GM19025 (cell line): ENCODE data around the gene TRAF3.
"Not testable (repeated sequence)": the region's sequence is repeated elsewhere in the genome, so short reads cannot be mapped to it uniquely, and the experiment has no call there.

Experiments used
- ATAC-seq: cut with Tn5 transposase; IDR thresholded peaks from one replicate; pipeline ENCODE4 v1.9.1; 2021; ENCODE audit warnings: mild to moderate bottlenecking, low read depth, moderate library complexity; ENCODE audit not compliant: unreplicated experiment

The TRAF3 gene

DNA sequence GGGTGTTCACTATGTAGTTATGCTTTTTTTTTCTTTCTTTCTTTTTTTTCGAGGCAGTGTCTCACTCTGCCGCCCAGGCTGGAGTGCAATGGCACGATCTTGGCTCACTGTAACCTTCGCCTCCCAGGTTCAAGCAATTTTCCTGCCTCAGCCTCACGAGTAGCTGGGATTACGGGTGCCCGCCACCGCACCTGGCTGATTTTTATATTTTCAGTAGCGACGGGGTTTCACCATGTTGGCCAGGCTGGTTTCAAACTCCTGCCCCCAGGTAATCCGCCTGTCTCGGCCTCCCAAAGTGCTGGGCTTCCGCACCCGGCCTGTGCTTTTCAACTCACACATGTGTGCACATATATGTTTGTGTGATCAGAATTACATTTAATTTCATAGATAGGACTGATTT, 106.3 kb downstream of the TRAF3 start:
- no peak for ATAC-seq

DNA sequence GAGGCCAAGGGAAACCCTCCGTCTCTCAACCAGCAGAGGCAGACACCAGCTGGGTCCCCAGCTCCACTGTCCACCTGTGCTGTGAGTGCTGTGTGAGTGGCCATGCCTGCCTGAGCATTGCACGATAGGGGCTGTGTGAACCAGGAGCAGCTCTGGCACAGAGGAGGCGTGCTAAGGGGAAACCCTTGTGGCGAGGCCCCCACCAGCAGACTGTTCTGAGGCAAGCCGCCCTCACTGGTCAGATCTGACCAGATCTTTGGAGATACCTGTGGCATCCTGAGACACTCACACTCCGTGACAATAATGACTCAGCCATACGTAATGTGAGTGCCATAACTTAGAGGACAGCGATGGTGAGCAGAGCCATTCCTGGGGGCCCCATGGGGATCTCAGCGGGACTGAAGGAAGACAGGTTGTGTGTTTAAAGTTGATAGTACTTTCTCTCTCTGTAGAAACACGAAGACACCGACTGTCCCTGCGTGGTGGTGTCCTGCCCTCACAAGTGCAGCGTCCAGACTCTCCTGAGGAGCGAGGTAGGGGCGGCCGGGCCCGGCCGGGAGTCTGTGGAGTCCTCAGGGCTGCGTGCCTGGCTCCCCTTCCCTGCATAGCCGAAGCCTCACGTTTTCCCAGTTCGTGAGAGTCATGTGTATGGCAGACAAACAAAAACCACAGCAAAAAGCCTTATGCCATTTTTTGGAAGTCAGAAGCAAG, 108.6 kb downstream of the TRAF3 start:
- ATAC-seq: no peak

DNA sequence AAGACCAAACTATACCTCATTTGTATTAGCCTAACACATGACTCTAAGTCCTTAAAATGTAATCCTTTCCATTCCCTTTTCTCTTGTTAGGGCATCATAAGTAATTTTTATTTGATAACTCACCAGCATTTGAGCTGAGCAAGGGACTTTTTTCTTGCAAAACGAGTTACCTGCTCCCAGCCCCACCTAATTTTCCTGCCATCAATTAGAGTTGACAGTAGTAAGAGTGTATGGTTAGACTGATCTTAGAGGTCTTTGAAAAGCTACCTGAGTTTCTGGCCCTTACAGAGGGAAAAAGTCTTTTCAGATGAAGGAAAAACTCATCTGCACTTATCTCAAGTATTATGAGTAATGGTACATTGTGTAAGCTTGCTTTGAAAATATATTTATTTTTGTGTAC, 111.5 kb downstream of the TRAF3 start:
- no peak for ATAC-seq

DNA sequence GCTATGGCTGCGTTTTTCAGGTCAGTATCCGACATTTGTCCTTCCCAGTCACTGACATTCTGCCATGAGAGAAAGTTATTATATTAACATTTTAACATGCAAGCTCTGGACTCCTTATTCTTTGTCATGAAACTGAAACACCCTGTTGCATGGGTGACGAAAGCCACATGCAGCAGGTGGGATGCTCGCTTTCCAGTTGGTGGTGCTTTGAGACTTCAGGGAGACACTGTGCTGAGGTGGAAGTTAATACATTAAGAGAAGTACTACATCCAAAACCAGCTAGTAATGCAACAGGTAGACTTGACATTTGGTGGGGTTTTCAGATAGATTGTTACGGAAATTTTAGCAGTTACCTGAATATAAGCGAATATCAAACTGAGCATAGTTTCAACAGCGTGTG, 112.4 kb downstream of the TRAF3 start:
- no peak for ATAC-seq

DNA sequence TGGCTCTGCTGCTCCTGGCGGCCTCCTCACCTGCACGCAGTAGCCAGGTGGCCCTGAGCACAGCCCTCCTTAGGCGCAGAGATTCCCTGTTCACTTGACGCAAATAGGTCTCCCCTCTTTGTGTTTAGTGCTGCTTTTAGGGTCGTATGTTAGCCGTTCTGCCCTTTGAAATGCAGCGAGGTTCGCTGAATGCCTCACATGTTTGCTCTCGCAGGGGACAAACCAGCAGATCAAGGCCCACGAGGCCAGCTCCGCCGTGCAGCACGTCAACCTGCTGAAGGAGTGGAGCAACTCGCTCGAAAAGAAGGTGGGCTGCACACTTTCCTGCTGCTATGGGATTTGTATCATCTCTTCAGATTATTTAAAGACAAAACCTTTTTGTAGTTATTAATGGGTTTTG, 113.9 kb downstream of the TRAF3 start:
- no peak for ATAC-seq

DNA sequence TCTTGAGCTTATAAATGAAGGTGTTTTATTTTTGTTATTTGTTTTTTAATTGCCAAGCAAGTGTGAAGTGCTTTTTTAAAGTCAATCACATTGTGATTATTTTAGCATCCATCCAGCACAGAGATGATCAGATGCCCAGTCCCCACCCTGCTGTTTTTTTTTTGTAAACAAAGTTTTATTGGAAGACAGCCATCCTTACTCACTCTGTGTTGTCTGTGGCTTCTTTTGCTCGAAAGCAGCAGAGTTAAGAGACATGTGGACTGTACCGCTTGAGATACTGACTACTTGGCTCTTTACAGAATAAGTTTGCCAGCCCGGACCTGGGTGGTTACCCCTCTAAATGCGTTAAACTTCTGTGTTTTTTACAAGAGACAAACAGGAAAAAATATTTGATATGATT, 114.3 kb downstream of the TRAF3 start:
- no peak for ATAC-seq

DNA sequence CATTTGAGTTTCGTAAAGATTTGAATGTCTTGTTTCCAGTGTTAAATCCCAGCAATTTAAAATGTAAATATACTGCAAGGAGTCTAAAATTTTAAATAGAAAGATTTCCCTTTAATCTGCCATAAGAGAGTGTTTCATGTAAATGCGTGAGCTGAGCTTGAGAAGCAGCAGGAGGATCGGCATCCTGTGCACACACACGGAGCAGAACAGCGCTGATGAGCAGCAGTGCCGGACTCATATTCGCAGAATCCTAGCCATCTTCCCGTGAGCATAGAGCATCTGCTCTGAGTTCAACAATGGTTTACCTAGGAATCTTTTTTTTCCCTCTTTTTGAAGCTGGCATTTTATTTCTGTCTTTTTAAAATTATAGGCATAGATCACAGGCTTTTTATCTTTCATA, 115.4 kb downstream of the TRAF3 start:
- ATAC-seq: no peak

DNA sequence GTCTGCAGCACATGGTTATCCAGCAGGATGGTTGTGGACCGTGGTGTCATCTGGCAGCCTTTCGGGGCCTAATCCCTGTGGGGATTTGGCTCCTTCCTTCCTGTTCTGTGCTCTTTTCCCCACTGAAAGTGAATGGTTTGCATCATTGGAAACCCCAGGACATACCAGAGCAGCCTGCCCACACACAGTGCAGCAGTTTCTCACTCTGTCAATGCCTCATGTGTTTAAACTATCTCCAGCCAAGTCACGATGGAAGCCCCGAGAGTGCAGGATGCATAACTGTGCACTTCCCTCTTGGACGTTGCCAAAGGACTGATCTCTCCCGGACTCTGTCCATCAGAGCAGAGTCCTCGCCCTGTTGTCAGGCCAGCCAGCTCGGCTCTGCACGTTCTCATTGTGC, 116.2 kb downstream of the TRAF3 start:
- ATAC-seq: no peak

DNA sequence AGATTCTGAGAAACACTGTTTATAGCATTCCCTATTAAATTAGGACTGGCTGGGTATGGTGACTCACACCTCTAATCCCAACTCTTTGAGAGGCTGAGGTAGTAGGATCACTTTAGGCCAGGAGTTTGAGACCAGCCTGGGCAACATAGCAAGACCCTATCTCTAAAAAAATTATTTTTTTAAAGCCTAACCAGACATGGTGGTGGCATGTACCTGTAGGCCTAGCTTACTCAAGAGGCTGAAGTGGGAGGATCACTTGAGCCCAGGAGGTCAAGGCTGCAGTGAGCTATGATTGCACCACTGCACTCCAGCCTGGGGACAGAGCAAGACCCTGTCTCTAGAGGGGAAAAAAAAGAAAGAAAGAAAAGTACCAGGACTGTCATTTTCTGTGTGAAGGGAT, 119.5 kb downstream of the TRAF3 start:
- not testable (repeated sequence) for ATAC-seq

DNA sequence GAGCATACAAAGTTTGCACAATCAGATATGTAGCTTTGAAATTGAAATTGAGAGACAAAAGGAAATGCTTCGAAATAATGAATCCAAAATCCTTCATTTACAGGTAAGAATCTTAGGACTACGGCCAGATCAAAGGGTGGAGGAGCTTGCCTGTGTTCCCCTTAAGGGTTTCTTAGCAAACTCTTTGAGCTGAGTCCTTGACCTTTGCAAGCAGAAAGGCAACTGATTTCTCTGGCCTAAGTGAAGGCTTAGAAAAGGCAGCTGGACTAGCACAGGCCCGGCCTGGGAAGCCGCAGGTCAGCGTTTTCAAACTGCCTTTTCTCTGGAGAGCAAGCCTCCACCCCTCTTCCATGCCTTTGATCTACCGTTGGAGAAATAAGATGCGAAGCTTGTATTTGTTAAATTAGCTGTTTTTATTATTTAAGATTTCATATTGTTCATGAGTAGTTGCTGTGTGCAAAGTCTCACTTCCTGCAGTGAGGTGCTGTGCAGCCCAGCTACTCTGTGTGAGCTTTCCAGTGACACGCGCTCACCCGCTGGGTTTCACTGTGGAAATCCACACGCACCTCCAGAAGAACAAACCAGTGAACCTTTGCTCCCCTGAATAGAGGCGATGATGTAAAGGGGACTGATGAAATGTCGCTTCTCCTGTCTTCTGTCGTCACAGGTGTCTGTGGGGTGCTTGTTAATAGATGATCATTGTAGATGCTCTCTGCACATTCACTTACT, 120.2 kb downstream of the TRAF3 start:
- ATAC-seq: no peak

DNA sequence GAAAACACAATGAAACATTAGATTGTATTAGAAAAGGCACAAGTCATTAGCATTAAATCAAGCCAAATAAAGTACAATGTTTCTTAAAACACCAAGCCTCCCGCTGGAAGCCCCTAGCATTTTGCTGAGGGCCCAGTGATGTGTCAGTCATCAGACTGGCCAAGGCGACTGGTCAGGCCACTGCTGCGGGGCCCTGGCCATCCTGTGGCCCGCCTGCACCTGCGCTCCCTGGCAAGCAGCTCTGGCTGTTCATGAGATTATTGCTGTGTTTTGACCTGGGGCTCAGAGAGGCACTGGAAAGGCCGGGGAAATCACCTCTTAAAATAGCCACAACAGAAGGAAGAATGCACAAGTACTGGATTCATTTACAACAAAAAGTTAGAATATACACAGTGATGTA, 121.0 kb downstream of the TRAF3 start:
- no peak for ATAC-seq

DNA sequence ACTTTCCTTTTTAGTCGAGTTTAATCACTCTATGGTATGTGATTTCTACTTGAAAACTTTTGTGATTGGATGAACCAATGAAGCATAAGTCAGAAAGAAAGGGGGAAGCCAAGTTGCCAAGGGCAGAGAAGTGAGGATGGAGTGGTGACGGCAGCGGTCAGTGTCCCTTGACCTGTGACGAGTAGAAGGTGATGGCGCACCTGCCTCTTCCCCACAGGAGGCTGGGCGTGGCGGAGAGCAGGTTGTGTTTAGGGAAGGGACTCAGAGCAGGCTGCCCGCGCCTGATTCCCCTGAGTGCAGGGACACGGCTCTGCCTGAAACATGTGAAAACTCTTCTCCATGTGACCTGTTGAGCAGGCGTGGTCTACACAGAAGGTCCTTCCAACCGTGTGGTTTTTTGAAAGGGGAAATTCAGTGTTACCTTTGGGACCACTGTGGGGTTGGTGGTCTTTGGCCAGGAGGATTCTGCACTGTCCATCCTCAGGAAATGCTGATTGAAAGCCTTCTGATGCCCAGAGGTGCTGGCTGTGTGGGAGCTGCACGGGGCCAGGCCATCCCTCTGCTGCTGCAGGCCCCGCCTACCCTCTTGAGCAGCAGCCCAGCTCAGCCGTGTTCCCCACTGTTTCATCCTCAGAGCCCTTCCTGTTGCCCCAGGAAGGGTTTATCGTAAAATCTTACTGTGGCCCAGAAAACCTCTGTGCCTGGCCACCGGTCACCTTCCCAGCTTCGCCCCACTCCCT, 121.7 kb downstream of the TRAF3 start:
- no peak for ATAC-seq

DNA sequence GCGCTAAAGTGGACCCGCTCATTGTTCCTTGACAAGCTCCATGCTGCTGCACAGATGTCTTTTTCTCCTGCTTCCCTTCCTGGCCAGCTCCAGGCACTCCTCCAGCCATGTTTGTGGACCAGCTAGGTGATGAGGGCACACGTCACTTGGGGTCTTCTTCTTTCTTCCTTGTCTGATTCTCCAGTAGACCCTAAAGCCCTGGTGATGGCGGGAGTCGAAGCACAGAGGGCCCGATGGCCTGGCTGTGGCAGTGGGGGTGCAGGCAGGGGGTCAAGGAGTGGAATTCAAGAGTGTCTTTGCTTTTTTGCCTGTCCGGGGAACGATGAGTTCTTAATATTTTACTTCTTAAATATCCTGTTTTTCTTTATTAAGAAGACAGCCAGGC, 122.3 kb downstream of the TRAF3 start:
- ATAC-seq: no peak

DNA sequence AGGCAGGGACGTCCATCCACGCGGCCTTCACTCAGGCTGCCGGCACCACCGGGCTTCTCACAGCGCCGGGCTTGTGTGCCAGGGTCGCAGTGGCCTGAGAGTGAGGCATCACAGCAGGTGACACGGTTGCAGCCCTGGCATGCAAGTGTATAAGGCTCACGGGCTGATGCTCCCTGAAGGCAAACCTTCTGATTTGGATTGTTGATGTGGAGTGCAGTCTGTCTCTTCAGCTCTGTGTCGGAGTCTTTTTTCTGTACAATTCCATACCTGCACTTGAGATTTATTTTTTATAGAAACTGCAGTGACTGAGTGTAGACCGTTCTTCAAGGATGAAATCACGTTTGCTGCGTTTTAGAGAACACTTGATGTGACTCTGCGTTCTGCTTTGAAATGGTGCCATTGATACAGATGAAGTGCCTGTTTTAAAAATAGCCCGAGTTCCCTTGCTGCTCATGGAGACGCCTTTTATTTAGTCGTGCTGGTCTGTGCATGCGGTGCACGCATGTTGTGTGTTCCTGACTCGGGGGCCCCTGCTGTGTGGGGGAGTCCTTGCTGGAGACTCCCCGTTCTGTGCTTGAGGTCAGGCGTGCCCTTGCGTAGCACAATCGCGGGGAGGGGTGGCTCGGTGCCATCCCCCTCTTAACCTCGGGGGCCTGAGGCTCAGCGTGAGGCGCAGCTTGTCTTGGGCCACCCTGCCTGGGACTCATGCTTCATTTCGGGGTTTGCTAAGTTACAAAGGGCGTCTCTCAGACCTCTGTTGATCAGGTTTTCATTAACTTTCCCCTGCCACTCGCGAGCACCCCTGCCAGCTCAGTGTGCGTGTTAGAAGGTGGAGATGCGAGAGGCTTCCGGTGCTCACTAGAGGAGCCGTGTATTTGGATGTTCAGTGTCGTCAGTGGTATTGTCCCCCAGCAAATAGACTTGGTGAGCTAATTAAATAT, 123.7 kb downstream of the TRAF3 start:
- peak; percentile 50 for ATAC-seq

DNA sequence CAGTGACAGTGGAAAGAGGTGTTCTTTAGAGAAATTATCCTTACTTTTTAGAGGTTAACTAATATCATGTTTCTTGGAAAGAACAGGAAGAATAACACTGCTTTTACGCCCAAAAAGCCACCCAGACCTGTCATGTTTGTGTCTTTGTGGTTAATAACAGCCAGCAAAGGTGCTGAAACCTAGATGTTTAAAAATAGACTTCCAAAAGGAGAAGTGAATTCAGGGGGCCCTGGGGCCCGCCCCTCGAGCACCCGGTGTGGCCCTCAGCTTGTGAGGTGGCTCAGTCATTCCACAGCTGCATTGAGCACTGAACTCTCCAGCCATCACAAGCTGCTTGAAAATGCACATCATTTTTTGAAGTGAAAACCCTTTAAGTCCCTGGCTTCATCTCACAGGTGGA, 124.4 kb downstream of the TRAF3 start:
- ATAC-seq: peak; percentile 68

DNA sequence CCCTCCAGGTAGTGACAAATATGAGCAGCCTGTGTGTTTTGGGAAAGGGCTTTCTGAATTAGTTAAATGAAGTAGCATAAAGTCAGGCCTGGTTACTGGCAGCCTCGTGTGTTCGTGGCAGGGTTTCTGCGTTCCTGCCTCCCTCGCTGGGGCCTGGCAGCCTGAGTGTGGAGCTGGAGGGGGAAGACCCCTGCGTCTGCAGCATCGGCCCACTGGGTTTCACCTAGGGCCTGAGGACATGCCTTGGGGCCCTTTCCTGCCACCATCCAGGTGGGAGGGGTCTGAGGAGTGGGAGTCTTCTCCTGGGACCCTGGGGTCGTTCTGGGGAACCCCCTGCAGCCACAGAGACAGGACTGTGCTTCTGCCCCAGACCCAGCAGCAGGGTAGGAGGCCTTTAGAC, 124.8 kb downstream of the TRAF3 start:
- peak; percentile 2 for ATAC-seq

DNA sequence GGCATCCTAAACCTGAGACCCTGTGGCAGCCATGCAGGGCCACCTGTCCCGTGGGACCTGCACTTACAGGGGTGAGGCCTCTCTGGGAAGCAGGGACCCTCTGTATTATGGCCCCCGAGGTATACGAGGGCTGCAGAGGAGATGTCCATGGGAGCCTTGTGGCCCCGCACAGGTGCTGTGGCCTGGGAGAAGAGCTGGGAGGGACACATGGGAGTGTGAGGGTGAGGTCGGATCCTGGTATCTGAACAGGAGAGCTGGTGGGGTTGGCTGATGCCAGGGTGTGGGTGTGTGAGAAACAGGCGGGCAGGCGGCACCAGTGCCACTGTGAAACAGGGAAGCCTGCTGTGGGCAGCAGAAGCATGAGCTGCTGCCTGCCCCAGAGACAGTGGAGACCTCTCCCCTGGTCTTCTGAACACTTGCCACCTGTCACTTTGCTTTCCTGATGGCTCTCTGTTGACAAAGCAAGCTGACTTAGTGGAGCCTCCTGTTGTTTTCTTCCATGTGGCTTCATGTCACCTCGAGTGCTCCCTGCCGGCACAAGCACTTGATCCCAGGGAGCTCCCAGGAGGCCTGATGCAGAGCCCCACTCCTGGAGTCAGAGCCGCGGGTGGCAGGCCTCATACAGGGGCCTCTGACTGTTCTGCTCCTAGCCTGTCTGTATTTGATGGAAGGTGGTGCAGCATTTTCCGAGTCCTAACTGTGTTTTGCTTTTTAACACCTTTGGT, 125.4 kb downstream of the TRAF3 start:
- ATAC-seq: no peak

DNA sequence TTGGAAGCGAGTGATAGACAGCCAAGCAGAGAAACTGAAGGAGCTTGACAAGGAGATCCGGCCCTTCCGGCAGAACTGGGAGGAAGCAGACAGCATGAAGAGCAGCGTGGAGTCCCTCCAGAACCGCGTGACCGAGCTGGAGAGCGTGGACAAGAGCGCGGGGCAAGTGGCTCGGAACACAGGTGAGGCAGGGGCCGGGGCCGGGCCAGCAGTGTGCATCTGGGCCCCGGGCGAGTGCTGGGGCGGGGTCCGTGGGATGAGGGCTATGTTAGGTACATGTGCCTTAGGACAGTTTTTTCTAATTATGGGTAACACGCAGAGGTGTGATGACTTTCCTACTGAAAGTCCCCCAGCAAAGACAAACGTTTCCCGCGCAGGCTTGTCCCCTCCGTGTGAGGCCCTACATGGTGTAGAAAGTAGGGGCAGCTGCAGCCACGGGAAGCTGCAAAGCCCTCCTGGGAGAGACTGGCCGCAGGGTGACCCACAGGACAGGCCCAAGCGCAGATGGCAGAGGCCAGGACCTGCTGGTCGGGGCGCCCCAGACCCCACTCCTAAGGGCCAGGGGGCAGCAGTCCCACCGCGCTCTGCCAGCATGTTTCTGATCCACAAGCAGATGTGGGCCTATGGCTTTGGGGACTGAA, 126.1 kb downstream of the TRAF3 start:
- ATAC-seq: no peak

DNA sequence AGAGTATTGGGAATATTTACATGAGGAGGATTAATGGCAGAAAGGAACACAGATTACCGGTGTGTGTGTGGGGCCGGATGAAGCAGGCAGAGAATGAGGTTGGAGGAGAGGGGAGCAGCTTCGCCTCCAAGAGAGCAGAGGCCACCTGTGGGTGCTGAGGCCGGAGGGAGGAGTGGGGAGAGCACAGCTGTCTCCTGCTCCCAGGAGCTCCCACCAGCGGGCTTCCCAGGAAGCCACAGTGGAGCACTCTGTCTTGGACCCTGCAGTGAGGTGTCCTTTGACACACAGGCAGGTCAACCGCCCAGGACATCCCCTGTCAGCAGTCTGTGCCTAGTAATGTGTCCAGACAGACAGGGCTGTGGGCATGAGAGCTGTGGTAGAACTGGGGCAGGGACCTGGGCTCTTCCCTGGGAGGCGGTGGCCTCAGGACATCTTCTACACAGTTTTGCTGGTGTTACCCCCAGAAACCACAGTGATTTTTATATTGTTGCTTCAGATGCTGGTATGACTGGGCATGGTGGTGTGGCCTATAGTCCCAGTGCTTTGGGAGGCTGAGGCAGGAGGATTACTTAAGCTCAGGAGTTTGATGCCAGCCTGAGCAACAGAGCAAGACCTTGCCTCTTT, 126.8 kb downstream of the TRAF3 start:
- ATAC-seq: no peak
